ENCODE measurements around the gene ACVR1C. TPM values are rescaled to one million over a fixed set of nuclear protein-coding genes. Genes with fewer than 3 reads are reported as not detected.

The ACVR1C gene
- total RNA-seq, 3 donors from 2014 or later, result 8.0 to 19.4 (median 9.2) TPM

GRCh38 chr2:157657858-157658257 lies 29.2 kb upstream of the ACVR1C start:
- Histone ChIP-seq H3K9me3 (no peaks in the 10 kb centered on the region), H3K36me3 (ENCODE audit: low read depth) (no peaks in the 10 kb centered on the region), H3K4me3 (no peak overlapping the region), H3K4me1 (ENCODE audit: low read depth) (no peaks in the 10 kb centered on the region)
- TF ChIP-seq CTCF (IDR thresholded peaks at IDR 0.05), result no peak
- ATAC-seq, result no peak
- intact Hi-C loops (cut with DNase I, micrococcal nuclease), result no loop called here
- no peak for DNase-seq

GRCh38 chr2:157657101-157657500 lies 28.4 kb upstream of the ACVR1C start:
- DNase-seq (no peak), ATAC-seq (no peak)
- no peak for TF ChIP-seq CTCF (IDR thresholded peaks at IDR 0.05)
- Histone ChIP-seq H3K4me3 (no peak overlapping the region), H3K4me1 (ENCODE audit: low read depth) (no peaks in the 10 kb centered on the region), H3K36me3 (ENCODE audit: low read depth) (no peaks in the 10 kb centered on the region), H3K9me3 (no peaks in the 10 kb centered on the region)
- intact Hi-C loops (cut with DNase I, micrococcal nuclease), result no loop called here

- Histone ChIP-seq H3K4me1 (ENCODE audit: low read depth) (no peaks in the 10 kb centered on the region), H3K36me3 (ENCODE audit: low read depth) (no peaks in the 10 kb centered on the region), H3K9me3 (no peaks in the 10 kb centered on the region), H3K4me3 (no peak overlapping the region)
- DNase-seq (no peak), ATAC-seq (no peak)
- intact Hi-C loops (cut with DNase I, micrococcal nuclease), result no loop called here
- TF ChIP-seq CTCF (IDR thresholded peaks at IDR 0.05), result no peak
Measured at GRCh38 chr2:157644776-157645175, 16.1 kb upstream of the ACVR1C start.

- Histone ChIP-seq H3K4me3 (no peak overlapping the region), H3K9me3 (no peaks in the 10 kb centered on the region), H3K4me1 (ENCODE audit: low read depth) (peaks cover 7% of the 10 kb centered on the region), H3K36me3 (ENCODE audit: low read depth) (no peaks in the 10 kb centered on the region)
- no peak for ATAC-seq
- TF ChIP-seq CTCF (IDR thresholded peaks at IDR 0.05), result no peak
- no peak for DNase-seq
- intact Hi-C loops (cut with DNase I, micrococcal nuclease), result no loop called here
Measured at GRCh38 chr2:157631861-157632260, 3.2 kb upstream of the ACVR1C start.

GRCh38 chr2:157627594-157628476 lies 829 bp downstream of the ACVR1C start:
- Histone ChIP-seq H3K9me3 (no peaks in the 10 kb centered on the region), H3K4me3 (peak overlapping the region; percentile 38), H3K36me3 (ENCODE audit: low read depth) (no peaks in the 10 kb centered on the region), H3K4me1 (ENCODE audit: low read depth) (peaks cover 7% of the 10 kb centered on the region)
- ATAC-seq (peak; percentile 42), DNase-seq (peak; percentile 52 to 91 (median 58))
- TF ChIP-seq CTCF (IDR thresholded peaks at IDR 0.05), result no peak
- intact Hi-C loops (cut with DNase I, micrococcal nuclease), result no loop called here
